Body of pancreas (tissue), 4 donors: Measurements from ENCODE around the gene RNF125. TPM values are rescaled to one million over a fixed set of nuclear protein-coding genes. Genes with fewer than 3 reads are reported as not detected.

Experiments
- ATAC-seq: fragments of 150-250 bp; one replicate; pipeline ENCODE4 v1.9.1; 2016
- DNase-seq, 4 donors: peaks; one replicate each; pipeline ENCODE4 v3.0.0-alpha.2; 2019
- H3K27ac ChIP-seq, 4 donors: fragments of 200-600 bp; sonication (generic); 1 replicate in 3 of 4; 2 replicates in 1 of 4; pipeline versions ENCODE4 v1.5.1 to v1.6.1; 2016 to 2019; ENCODE audit warnings: mild to moderate bottlenecking in 1 of 4, mixed read lengths in 1 of 4, moderate library complexity in 1 of 4
- H3K27me3 ChIP-seq, 2 donors: fragments of 200-600 bp; sonication (generic); one replicate each; pipeline ENCODE4 v1.6.0; 2016; ENCODE audit warnings: mild to moderate bottlenecking in 1 of 2
- H3K36me3 ChIP-seq, 2 donors: fragments of 200-600 bp; sonication (generic); replicated peaks in 1 of 2; 2 replicates each; pipeline ENCODE4 v1.5.1; 2016; ENCODE audit warnings: low read depth in 2 of 2; ENCODE audit not compliant: insufficient read depth in 1 of 2
- H3K4me1 ChIP-seq: fragments of 200-600 bp; sonication (generic); one replicate; pipeline ENCODE4 v1.6.0; 2016
- H3K4me3 ChIP-seq, 2 donors: fragments of 200-600 bp; sonication (generic); 1 replicate in 1 of 2; 2 replicates in 1 of 2; pipeline ENCODE4 v1.5.1; 2016 to 2019
- H3K9me3 ChIP-seq, 3 donors: fragments of 200-600 bp; sonication (generic); 1 replicate in 2 of 3; 2 replicates in 1 of 3; pipeline ENCODE4 v1.5.1; 2016
- POLR2A ChIP-seq, 3 donors: fragments of 450-650 bp; IDR thresholded peaks; one replicate each; pipeline ENCODE4 v1.6.1; 2016; ENCODE audit warnings: antibody characterized with exemption in 3 of 3, mild to moderate bottlenecking in 2 of 3
- WGBS, 2 donors: methylation state at CpG; one replicate each; pipeline ENCODE4 v1.1.5; 2017; 5-methylcytosine and 5-hydroxymethylcytosine counted together
- intact Hi-C: fragments of 100-400 bp; cut with DNase I; formaldehyde crosslinking; loops from one replicate; pipeline ENCODE4 v1.15.1; 2023
- total RNA-seq, 2 donors: library from RNA; depleted of rRNA; stranded (reverse); fragments of >200 nt; gene quantifications; one replicate each; pipeline ENCODE4 v1.1.0, GENCODE V29; 2016
- TF ChIP-seq, protein P1 (sequence below), 7 experiments: fragments of 450-650 bp in 4 of 7; fragments of 200-600 bp in 3 of 7; sonication (generic) in 3 of 7; IDR thresholded peaks; one replicate each; pipeline ENCODE4 v1.5.1; 2016 to 2019; ENCODE audit warnings: antibody characterized with exemption in 7 of 7

RNF125 gene
- 1 to 10 TPM; 2.6 to 4.9 TPM for total RNA-seq

DNA sequence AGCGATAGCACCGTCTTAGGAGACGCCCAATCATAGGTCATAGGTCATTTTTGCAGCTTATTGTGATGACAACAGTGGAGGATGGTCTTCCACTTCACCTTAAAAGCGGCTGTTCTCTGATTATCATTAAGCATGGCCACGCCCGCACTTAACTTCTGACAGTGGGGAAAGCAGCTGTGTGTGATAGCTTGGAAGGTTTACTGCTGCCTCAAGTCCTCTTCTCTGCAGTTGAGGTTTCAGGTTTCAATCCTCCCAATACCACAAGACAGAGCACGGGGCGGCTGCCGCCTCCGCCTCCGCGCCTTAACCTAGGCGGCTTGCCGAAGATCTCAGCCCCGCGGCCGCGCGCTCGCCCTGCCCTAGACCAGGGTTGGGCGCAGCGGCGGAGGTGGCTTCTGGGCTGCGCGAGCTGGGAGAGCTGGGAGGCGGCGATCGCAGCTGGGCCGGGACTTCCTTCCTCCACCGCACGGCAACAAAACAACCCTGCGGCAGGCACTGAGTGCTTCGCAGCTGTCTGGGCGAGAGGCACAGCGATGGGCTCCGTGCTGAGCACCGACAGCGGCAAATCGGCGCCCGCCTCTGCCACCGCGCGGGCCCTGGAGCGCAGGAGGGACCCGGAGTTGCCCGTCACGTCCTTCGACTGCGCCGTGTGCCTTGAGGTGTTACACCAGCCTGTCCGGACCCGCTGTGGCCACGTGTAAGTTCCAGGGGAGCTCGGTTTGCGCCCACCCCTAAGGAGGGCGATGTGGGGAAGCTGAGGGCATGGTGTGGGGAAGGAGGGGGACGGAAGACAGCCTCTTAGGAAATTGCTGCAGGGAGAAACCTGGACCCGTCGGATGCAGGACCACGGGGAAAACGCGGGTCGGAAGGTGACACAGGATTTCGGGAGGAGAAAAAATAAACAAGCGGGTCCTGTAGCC, at the start of gene RNF125:
Gene RNF125, plus strand, starts transcription at position 495 of the 920 bp plus-strand sequence. Its CDS starts 39 bp downstream, at position 534.
- no peaks in the 10 kb centered on the region for H3K9me3 ChIP-seq
- no peaks in the 10 kb centered on the region for H3K36me3 ChIP-seq
- peak; percentile 75 to 83 (median 79) for DNase-seq
- 0 to 1% methylated on average over 26 to 66 of the region's 66 CpGs for WGBS, 2 donors
- H3K27ac ChIP-seq = peak within 1 kb of the TSS; percentile 18 to 83 (median 76)
- peaks cover 16% of the 10 kb centered on the region for H3K4me1 ChIP-seq
- peaks cover 0 to 3% of the 10 kb centered on the region in 2 donors for H3K27me3 ChIP-seq
- intact Hi-C loops = no loop called here
- peak; percentile 60 to 87 (median 79) for TF ChIP-seq POLR2A (IDR thresholded peaks at IDR 0.05)
- TF ChIP-seq, protein P1, sequence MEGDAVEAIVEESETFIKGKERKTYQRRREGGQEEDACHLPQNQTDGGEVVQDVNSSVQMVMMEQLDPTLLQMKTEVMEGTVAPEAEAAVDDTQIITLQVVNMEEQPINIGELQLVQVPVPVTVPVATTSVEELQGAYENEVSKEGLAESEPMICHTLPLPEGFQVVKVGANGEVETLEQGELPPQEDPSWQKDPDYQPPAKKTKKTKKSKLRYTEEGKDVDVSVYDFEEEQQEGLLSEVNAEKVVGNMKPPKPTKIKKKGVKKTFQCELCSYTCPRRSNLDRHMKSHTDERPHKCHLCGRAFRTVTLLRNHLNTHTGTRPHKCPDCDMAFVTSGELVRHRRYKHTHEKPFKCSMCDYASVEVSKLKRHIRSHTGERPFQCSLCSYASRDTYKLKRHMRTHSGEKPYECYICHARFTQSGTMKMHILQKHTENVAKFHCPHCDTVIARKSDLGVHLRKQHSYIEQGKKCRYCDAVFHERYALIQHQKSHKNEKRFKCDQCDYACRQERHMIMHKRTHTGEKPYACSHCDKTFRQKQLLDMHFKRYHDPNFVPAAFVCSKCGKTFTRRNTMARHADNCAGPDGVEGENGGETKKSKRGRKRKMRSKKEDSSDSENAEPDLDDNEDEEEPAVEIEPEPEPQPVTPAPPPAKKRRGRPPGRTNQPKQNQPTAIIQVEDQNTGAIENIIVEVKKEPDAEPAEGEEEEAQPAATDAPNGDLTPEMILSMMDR (IDR thresholded peaks at IDR 0.05) = peak in 2 of 7 experiments; percentile 9 to 24
- H3K4me3 ChIP-seq = peak within 1 kb of the TSS; percentile 39 to 44
- peak; percentile 87 for ATAC-seq

DNA sequence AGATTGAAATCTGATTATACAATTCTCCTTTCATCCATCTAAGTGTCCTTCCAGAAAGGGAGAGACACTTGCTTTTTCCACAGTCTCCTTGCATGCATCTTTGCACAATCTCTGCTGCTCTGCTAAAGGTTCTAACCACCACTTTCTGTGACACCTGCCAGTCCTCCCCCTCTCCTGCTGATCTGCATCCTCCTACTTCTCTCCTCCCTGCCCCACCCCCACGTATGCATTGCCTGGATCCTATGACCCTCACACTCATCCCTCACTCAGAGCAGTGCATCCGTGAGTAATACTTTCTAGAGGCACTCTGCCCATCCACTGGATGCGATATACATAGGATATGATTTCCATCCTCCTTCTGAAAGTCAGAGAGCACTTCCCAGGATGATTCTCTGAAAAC, 48.0 kb upstream of the RNF125 start:
- TF ChIP-seq POLR2A (IDR thresholded peaks at IDR 0.05) = no peak
- TF ChIP-seq, protein P1 (IDR thresholded peaks at IDR 0.05) = no peak
- no peaks in the 10 kb centered on the region for H3K27me3 ChIP-seq
- no peak overlapping the region for H3K4me3 ChIP-seq
- H3K27ac ChIP-seq = no peak overlapping the region
- intact Hi-C loops = no loop called here
- no peaks in the 10 kb centered on the region for H3K4me1 ChIP-seq
- WGBS, 2 donors = 52 to 63% methylated on average over 3 of the region's 3 CpGs
- H3K36me3 ChIP-seq = no peaks in the 10 kb centered on the region
- DNase-seq = no peak
- ATAC-seq = no peak
- peaks cover 0 to 17% (median 0%) of the 10 kb centered on the region in 3 donors for H3K9me3 ChIP-seq

DNA sequence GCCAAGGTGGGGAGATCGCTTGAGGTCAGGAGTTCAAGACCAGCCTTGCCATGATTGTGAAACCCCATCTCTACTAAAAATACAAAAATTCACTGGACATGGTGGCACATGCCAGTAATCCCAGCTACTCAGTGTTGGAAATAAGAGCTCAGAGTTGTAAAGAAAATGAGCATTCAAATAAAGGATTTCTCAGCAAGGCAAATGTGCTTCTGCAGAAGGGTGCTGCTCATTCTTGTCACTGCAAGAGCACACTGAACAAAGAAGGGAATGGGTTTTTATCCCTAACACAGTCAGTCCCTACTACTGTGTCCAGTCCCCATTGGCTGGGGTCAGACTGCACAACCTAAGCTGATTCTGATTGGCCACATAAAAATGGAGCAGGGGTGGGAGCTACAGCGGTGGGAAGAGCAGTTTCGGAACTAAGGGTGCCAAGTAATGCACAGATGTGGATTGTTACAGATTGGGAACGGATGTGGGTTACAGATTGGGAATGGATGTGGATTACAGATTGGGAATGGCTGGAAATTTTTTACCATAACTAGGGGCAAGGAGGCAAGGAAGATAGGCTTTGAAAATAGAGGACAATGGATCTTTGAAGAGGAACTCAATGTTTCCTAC, 44.6 kb upstream of the RNF125 start:
- no peaks in the 10 kb centered on the region for H3K27me3 ChIP-seq
- intact Hi-C loops = no loop called here
- H3K36me3 ChIP-seq = no peaks in the 10 kb centered on the region
- TF ChIP-seq POLR2A (IDR thresholded peaks at IDR 0.05) = no peak
- TF ChIP-seq, protein P1 (IDR thresholded peaks at IDR 0.05) = no peak
- no peak overlapping the region for H3K4me3 ChIP-seq
- no peaks in the 10 kb centered on the region for H3K4me1 ChIP-seq
- no peak for DNase-seq
- H3K9me3 ChIP-seq = peaks cover 0 to 17% (median 0%) of the 10 kb centered on the region in 3 donors
- no peak overlapping the region for H3K27ac ChIP-seq
- no peak for ATAC-seq
- 84 to 87% methylated on average over 4 of the region's 4 CpGs for WGBS, 2 donors

DNA sequence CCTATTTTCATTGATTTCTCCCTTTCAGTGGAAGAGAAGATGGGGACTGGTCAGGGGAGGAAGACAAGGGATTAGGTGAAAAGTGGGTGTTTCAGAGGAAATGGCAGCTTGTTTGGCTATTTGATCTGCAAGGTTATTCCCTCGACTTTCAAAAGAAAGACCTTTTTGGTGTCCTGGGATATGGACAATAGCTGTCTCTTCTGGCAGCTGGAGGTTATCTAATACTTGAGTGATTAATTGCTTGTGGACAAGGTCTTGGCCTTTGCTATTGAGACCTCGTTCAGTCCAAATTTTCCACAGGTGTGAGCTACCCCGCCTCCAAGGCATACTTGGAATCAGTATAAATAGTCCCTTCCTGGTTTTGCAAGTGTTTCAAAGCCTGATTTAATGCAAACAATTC, 42.4 kb upstream of the RNF125 start:
- no peaks in the 10 kb centered on the region for H3K36me3 ChIP-seq
- no peak for ATAC-seq
- intact Hi-C loops = no loop called here
- peaks cover 0 to 17% (median 0%) of the 10 kb centered on the region in 3 donors for H3K9me3 ChIP-seq
- no peak overlapping the region for H3K4me3 ChIP-seq
- no peaks in the 10 kb centered on the region for H3K4me1 ChIP-seq
- WGBS, 2 donors = 49 to 51% methylated on average over 3 of the region's 3 CpGs
- no peaks in the 10 kb centered on the region for H3K27me3 ChIP-seq
- no peak for TF ChIP-seq POLR2A (IDR thresholded peaks at IDR 0.05)
- TF ChIP-seq, protein P1 (IDR thresholded peaks at IDR 0.05) = no peak
- no peak for DNase-seq
- no peak overlapping the region for H3K27ac ChIP-seq
